H1 (cell line): ENCODE data around the gene DPM3.
"Not testable (repeated sequence)": the region's sequence is repeated elsewhere in the genome, so short reads cannot be mapped to it uniquely, and the experiment has no call there.

Experiments used
- CTCF ChIP-seq, 3 experiments: IDR thresholded peaks; 1 replicate in 2 of 3; 2 replicates in 1 of 3; pipeline versions ENCODE4 v1.5.1 to v1.6.1; 2011; ENCODE audit warnings: low read length in 3 of 3, mild to moderate bottlenecking in 3 of 3, inconsistent platforms in 2 of 3, low read depth in 1 of 3, moderate library complexity in 1 of 3; ENCODE audit not compliant: insufficient read depth in 1 of 3; ENCODE audit errors: control extremely low read depth in 1 of 3
- JUND ChIP-seq: IDR thresholded peaks from 2 replicates; pipeline ENCODE4 v1.6.1; 2011; ENCODE audit warnings: mild to moderate bottlenecking, improper control_type of control experiment, low read length
- RAD21 ChIP-seq, 2 experiments: IDR thresholded peaks in 1 of 2; conservative IDR thresholded peaks in 1 of 2; 2 replicates each; pipeline ENCODE4 v1.6.1; 2011; ENCODE audit warnings: low read depth in 2 of 2, low read length in 2 of 2, improper control_type of control experiment in 1 of 2, inconsistent platforms in 1 of 2, mild to moderate bottlenecking in 1 of 2, moderate library complexity in 1 of 2
- SIN3A ChIP-seq, 2 experiments: IDR thresholded peaks in 1 of 2; conservative IDR thresholded peaks in 1 of 2; 2 replicates each; pipeline ENCODE4 v1.6.1; 2011 to 2012; ENCODE audit warnings: low read length in 2 of 2, improper control_type of control experiment in 1 of 2, low read depth in 1 of 2, mild to moderate bottlenecking in 1 of 2
- USF2 ChIP-seq: IDR thresholded peaks from 2 replicates; pipeline ENCODE4 v1.6.1; 2011; ENCODE audit warnings: low read length, improper control_type of control experiment

GRCh38 chr1:155162631-155163030 lies 22.3 kb upstream of the DPM3 start:
- not testable (repeated sequence) for TF ChIP-seq USF2; SIN3A (conservative IDR thresholded peaks at IDR 0.05 in 1 of 2, IDR thresholded peaks at IDR 0.05 in 1 of 2; ENCODE audit: low read depth in 1 of 2, low read length in 2 of 2); JUND; RAD21 (IDR thresholded peaks at IDR 0.05 in 1 of 2, conservative IDR thresholded peaks at IDR 0.05 in 1 of 2; ENCODE audit: low read depth in 2 of 2, low read length in 2 of 2); CTCF (IDR thresholded peaks at IDR 0.05; ENCODE audit: control extremely low read depth in 1 of 3, insufficient read depth in 1 of 3, low read depth in 1 of 3, low read length in 3 of 3)
